ENCODE measurements around the gene ABCC5. TPM values are rescaled to one million over a fixed set of nuclear protein-coding genes. Genes with fewer than 3 reads are reported as not detected.
"Not testable (repeated sequence)": the region's sequence is repeated elsewhere in the genome, so short reads cannot be mapped to it uniquely, and the experiment has no call there.

Gene ABCC5
- total RNA-seq, 1 experiment from 2014 or later = 37.6 TPM

GRCh38 chr3:184025256-184025655 is 7.6 kb upstream of the ABCC5 start:
- H2BK15ac ChIP-seq (ENCODE audit: low read depth, low read length); H3K9me3 ChIP-seq (ENCODE audit: control insufficient read depth, low read depth, low read length); H3K23ac ChIP-seq (ENCODE audit: insufficient read length, low read depth, low read length); H3K9me3 Mint-ChIP-seq; H3K79me1 ChIP-seq (ENCODE audit: insufficient read depth, low read depth, low read length, poor library complexity, severe bottlenecking); H2AFZ ChIP-seq (ENCODE audit: low read length); H3K23me2 ChIP-seq (ENCODE audit: insufficient read length, low read depth, low read length, poor library complexity, severe bottlenecking); H3K4me1 Mint-ChIP-seq; H4K20me1 ChIP-seq (ENCODE audit: control insufficient read depth, insufficient read depth, insufficient read length); H3K18ac ChIP-seq (ENCODE audit: insufficient read length, low read depth, low read length); H3K4ac ChIP-seq (ENCODE audit: low read depth, low read length); H2BK120ac ChIP-seq (ENCODE audit: low read depth, low read length, poor library complexity, severe bottlenecking); H2AK5ac ChIP-seq (ENCODE audit: insufficient read length, low read length); H2BK12ac ChIP-seq (ENCODE audit: insufficient read length, low read depth, low read length); DNase-seq; H2BK5ac ChIP-seq (ENCODE audit: insufficient read length, low read length); H3K79me2 ChIP-seq (ENCODE audit: insufficient read depth, low read length); H3K4me3 Mint-ChIP-seq; H2BK20ac ChIP-seq (ENCODE audit: low read depth, low read length, poor library complexity, severe bottlenecking); H3K27me3 ChIP-seq (ENCODE audit: insufficient read depth, low read length); H3K4me2 ChIP-seq (ENCODE audit: insufficient read depth, insufficient read length, low read length); H3K9ac ChIP-seq (ENCODE audit: extremely low read depth, insufficient read length, low read length); H4K91ac ChIP-seq (ENCODE audit: insufficient read length, low read depth, low read length); H4K8ac ChIP-seq (replicated peaks; ENCODE audit: insufficient read length, low read depth, low read length); H3K36me3 Mint-ChIP-seq (ENCODE audit: insufficient read depth in 1 of 3, low read depth in 3 of 3); H3K27me3 Mint-ChIP-seq (ENCODE audit: low read depth); H4K5ac ChIP-seq (ENCODE audit: insufficient read length, low read depth, low read length); H3T11ph ChIP-seq (ENCODE audit: low read length); H3K4me1 ChIP-seq (ENCODE audit: insufficient read depth, low read length); H3K14ac ChIP-seq (ENCODE audit: insufficient read depth, low read length); H3K27ac ChIP-seq (ENCODE audit: insufficient read length, low read depth, low read length); H3K56ac ChIP-seq (ENCODE audit: insufficient read length, low read depth, low read length): not testable (repeated sequence)
- peak overlapping the region in 1 of 3 experiments; percentile 17; a peak in 1 of 7 replicates for H3K27ac Mint-ChIP-seq
- no CpG with 5 or more reads among the region's 5 CpGs for WGBS (ENCODE audit: extremely low coverage, insufficient read length, low lambda C conversion rate)
